HG03439 (cell line): ENCODE data around the gene SSNA1.

ENCODE experiments used
- ATAC-seq: cut with Tn5 transposase; IDR thresholded peaks from one replicate; pipeline ENCODE4 v1.9.1; 2021; ENCODE audit warnings: mild to moderate bottlenecking, moderate library complexity; ENCODE audit not compliant: unreplicated experiment

The SSNA1 gene

DNA sequence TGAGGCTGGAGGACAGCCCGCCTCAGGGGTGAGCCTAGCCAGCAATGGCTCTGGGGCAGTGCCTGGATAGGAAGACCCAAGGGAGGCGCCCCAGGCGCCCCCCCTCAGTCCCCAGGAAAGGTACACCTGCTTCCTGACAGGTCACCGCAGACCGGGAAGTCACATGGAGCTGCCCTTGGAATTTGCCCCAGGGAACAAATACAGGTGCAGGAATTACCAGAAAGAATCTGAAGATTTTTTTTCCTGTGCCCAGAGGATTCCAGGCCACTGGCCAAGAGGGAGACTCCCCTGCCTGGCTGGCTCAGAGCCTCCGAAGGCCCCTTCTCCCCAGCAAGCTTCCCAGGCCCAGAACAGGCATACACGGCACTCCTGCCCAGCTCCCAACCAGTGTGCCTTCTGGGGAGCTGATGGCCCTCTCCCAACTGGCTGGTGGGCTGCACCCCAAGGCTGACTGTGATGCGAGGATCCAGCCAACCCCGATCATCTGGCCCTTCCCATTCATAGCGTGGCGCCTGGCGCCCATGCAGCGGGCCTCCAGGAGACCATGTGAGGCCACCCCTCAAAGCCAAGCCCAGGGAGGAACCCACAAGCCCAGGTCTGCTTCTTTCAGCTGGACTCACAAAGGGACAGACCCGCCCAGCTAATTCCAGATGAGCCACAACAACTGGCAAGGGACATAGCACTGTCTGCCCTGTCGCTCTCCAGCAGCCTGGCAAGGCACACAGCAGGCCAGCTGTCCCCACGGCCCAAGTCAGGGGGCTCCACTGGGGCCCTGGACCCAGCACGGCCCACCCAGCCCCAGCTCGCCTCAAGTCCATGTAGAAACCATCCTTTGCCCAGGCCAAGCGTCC, 9.8 kb downstream of the SSNA1 start:
- ATAC-seq = no peak

DNA sequence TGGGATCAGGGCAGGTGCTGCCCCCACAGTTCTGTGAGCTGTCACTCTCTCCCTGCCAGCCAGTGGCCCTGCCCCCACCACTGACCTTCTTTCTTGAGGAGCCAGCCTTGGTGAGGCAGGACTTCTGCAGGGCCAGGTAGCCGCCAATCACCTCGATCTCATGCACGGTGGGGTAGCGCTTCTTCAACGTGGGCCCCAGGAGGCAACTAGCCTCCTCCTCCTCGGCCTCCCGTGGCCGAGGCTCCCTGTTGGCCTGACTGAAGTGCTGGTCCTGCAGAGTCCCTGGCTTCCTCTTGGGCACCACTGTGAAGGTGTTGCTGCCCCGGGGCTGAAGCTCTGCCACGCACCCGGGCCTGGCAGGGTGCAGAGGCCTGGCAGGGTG, 10.4 kb downstream of the SSNA1 start:
- ATAC-seq = no peak

DNA sequence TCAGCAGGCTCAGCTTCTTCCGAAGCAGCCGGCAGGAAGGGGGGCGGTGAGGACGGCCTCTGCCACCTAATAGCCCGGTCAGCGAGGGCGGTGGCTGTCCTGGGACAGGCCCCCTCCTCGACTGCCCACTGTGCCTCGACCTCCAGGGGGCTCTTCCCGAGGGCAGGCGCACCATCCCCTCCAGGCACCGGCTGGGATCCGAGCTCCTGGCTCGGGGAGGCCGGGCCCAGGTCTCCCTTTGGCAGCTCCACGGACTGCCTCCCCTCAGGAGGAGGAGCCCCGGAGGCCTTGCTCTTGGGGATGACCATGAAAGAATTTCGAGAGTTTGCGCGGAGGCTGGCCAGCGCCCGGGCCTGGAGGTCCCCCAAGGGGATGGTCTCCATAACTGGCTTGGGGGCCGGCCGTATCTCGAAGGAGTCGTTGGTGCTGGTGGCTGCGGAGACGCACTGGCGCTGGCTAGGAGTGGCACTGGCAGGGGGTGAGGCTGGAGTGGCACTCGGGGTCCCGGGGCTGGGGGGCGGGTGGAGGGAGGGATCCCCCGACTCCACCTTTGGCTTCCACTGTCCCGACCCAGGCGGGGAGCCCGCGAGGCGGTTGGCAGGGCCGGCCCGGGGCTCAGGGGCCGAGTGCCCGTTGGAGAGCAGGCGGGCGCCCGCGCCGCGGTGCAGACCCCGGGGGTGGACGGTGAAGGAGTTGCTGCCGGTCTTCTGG, 11.1 kb downstream of the SSNA1 start:
- ATAC-seq = no peak

DNA sequence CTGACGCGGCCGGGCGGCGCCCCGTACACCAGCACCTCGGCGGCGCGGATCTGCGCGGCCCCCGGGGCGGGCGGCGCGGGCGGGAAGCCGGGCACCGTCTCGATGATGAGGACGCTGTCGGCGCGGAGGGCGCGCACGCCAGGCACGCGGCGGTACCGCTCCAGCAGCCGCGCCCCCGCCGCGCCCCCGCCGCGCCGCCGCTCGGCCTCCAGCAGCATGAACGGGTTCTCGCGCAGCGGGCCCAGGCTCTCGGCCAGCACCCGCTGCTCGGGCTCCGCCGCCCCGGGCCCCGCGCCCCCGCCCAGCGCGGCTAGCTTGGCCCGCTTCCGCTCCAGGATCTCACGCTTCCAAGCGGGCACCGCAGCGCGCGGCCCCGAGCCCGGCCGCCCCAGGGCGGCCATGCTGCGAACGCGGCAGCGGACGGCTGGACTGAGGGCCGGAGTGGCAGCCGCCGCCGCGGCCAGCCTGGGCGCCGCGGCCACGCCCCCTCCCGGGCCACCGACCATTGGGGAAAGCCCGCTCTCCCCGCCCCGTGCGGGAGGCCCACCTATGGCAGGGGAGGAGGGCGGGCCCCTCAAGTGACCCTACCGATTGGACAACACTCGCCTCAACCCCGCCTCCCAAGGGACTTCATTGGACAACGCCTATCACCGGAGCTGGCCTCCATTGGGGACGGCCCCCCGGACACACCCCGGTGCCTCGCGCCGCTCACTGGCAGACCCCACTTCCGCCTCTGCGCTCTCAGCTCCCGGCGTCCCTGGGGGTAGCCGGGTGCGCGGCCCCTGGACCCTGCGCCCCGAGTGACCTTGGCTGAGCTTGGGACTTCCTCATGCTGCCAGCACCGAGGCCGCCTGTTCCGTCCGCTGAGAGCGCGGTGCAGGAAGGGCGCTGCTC, 12.1 kb downstream of the SSNA1 start, which contains the start of gene TPRN:
Gene TPRN, minus strand, starts transcription at position 431 of the 894 bp plus-strand sequence. Its CDS starts 30 bp downstream, at position 401.
- ATAC-seq = peak; percentile 85

DNA sequence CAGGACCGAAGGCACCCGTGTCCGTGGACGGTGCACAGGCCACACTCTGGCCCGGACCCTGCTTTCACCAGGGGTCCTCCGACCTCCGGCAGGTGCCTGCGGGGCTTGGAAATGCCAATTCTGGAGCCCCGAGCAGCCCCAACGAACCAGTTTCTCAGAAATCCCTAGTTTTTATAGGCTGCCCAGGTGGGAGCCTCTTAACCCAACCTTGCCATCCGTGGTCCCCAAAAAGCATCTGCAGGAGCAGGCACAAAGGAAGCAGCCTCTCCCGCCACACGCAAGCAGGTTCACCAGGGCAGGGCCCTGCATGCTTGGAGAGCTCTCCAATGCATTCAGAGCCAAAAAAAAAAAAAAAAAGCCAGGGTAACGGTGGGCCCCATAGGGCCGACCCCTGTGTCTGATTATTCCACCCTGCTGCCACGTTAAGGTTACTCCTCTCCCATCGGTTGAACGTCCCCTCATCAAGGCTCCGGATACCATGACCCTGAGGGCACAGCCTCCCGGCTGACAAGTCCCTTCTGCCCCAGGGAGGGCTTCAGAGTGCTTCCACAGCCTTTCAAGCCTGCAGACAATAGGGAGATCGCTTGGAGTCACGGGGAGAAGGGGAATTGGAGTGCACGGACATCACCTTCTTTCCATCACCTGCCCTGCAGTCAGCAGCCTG, 12.9 kb downstream of the SSNA1 start:
- ATAC-seq = no peak

DNA sequence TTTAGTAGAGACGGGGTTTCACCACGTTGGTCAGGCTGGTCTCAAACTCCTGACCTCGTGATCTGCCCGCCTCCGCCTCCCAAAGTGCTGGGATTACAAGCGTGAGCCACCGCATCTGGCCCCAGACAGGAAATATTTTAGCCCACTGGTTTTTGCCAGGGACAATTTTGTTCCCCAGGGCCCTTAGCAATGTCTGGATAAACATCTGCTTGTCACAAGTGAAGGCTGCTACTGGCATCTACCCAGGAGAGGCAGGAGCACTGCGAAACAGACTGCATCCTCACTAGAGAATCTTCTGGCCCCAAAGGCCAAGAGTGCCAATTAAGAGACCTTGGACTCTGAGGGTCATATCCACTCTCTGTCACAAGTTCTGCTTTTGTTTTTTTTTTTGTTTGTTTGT, 14.5 kb downstream of the SSNA1 start:
- no peak for ATAC-seq

DNA sequence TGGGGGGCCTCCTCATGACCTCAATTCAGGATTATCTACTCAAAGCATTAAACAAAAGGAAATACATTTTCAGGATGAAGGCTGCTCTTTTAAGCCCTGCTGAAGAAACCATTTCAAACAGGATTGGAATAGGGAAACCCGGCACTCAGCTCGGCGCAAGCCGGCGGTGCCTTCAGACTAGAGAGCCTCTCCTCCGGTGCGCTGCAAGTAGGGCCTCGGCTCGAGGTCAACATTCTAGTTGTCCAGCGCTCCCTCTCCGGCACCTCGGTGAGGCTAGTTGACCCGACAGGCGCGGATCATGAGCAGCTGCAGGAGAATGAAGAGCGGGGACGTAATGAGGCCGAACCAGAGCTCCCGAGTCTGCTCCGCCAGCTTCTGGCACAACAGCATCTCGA, 16.3 kb downstream of the SSNA1 start:
- ATAC-seq = no peak

DNA sequence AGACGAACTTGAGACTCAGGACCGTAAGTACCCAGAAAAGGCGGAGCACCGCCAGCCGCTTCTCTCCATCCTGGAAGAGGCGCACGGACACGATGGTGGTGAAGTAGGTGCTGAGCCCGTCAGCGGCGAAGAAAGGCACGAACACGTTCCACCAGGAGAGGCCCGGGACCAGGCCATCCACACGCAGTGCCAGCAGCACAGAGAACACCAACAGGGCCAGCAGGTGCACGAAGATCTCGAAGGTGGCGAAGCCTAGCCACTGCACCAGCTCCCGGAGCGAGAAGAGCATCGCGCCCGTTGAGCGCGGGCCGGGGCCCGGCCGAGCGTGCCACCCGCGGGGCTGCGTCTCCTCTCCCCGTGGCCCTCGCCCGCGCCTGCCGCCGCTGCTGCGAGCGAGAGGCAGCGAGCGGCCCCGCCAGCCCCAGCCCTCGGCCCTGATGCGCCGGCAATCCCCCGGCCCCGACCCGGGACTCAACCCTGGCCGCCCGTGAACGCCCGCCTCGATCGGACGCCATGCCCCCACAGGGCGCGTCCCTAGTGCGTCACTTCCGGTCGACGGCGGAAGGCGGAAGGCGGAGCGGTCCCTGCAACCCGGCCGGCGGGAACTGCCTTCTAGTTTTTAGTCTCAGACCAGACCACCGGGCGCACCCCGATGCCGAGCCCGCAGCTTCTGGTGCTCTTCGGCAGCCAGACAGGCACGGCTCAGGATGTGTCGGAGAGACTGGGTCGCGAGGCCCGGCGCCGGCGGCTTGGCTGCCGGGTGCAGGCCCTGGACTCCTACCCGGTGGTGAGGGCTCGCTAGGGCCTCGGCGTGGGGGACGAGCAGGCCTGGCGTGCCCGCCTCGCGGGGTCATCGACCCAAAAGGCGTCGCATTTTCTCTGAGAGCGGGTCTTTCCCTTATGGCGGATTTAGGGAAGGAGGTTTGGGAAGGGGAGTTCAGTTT, 16.9 kb downstream of the SSNA1 start, which contains the start of the genes NDOR1 and TMEM203:
Gene NDOR1, plus strand, starts transcription at position 575 of the 944 bp plus-strand sequence. Its CDS starts 78 bp downstream, at position 653.
Gene TMEM203, minus strand, starts transcription at position 523 of the 944 bp plus-strand sequence. Its CDS starts 234 bp downstream, at position 289.
- peak; percentile 43 for ATAC-seq

DNA sequence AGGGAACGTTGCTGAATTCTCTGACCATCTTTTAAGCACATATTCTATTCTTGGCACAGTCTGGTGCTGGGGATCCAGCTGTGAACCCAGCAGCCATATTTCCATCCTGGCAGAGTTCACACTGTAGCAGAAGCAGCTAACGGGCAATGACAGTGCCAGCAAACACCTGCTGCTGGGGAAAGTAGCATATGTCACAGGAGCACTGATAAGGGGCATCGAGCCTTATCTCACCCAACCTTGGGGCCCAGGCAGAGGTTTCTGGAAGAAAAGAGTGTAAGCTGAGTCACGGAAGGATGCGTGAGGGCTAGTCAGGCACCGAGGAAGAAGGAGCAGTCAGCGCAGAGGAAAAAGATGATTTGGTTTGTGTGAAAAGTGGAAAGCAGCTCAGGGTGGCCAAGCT, 18.1 kb downstream of the SSNA1 start:
- no peak for ATAC-seq

DNA sequence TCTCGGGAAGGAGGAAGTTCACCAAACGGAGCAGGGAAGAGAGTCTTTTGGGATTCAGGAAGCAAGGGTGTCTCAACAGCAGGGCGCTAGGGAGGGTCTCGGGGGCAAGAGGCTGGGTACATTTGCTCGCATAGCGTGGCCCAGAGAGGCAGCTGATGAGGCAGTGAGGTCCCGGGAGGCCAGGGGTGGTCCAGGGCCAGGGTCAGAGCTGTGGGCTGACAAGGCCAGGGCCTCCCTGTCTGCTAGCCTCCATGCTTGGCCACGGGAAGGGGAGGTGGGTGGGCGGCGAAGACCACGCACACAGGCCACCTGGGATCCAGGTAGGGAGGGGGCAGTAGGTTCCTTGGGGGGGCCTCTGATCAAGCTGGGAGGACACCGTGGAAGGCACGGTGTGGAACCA, 23.1 kb downstream of the SSNA1 start:
- no peak for ATAC-seq

DNA sequence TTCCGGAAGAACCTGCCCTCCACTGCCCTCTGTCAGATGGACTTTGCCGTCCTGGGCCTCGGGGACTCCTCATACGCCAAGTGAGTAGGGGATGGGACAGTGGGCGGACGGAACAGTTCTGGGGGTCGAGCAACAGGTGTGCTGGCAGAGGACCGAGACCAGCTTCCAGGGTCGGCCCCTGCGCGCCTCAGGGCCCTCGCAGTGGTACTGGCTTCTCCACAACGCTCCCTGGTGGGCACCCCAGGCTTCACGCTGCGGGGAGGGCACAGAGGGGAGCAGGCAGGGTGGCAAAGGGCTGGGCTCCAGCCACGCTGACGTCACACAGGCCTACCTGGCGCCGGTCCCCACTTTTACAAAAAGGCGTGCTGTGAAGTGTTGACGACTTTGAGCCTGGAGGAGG, 24.0 kb downstream of the SSNA1 start:
- no peak for ATAC-seq

DNA sequence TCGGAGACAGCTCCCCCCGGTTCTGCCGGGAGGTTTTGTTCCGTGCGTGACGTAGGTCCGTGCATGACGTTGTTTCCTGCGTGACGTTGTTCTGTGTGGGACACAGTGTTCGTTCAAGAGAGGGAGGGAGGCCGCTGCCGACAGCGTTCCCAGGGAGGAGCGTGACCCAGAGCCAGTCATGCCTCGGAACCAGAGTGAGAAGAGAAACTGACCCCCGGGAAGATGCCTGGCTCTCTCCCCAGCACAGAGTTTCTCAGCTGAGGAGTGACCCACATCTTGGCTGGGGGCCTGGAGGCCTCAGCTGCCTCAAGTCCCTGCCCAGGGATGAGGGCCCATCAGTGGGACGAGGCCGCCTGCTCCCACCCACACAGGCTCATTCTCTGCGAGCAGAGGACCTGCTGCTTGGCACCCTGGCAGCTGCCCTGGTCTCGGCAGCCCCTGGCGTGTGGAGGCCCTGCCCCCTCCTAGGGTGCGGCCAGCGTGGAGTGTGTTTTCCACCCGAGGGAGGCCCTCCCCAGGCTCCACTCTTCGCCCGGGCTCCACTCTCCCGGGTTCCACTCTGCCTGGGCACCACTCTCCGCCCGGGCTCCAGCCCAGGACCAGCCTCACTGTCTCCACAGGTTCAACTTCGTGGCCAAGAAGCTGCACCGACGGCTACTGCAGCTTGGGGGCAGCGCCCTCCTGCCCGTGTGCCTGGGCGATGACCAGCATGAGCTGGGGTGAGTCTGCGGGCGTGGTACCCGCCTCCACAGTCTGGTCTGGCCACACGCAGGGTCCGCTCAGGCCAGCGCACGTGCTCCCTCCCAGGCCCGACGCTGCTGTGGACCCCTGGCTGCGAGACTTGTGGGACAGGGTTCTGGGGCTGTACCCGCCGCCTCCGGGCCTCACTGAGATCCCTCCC, 24.9 kb downstream of the SSNA1 start:
- ATAC-seq = no peak

DNA sequence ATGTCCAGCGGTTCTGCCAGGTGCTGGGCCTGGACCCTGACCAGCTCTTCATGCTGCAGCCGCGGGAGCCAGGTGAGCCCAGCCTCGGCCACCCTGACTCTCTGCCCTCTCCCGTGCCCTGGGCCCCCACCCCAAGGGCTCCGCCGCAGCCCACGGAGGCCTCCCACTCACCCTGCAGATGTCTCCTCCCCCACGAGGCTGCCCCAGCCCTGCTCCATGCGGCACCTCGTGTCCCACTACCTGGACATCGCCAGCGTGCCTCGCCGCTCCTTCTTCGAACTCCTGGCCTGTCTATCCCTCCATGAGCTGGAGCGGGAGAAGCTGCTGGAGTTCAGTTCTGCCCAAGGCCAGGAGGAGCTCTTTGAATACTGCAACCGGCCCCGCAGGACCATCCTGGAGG, 26.1 kb downstream of the SSNA1 start:
- ATAC-seq = no peak

DNA sequence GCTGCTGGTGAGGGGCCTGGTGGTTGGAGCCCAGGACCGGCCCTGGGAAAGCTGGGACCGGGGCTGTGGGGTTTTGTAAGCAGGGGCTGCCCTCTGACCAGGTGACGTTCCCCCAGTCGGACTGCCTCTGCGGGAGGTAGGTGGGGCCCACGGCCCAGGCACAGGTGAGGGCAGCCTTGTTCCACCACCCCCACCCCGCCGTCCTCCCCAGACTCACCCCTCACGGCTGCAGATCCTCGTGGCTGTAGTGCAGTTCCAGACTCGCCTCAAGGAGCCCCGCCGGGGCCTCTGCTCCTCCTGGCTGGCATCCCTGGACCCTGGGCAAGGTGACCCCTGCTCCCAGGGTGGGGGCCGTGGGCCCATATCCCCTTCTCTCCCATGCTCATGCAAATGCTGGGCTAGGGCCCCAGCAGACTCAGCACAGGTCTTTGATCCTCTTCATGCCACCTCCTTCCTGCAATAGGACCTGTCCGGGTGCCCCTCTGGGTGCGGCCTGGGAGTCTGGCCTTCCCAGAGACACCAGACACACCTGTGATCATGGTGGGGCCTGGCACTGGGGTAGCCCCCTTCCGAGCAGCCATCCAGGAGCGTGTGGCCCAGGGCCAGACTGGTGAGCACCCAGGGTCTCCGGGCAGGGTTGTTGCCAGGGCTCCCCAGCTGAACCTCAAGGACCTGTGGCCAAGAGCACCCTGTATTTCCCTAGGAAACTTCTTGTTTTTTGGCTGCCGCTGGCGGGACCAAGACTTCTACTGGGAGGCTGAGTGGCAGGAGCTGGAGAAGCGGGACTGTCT, 26.9 kb downstream of the SSNA1 start:
- ATAC-seq = no peak

DNA sequence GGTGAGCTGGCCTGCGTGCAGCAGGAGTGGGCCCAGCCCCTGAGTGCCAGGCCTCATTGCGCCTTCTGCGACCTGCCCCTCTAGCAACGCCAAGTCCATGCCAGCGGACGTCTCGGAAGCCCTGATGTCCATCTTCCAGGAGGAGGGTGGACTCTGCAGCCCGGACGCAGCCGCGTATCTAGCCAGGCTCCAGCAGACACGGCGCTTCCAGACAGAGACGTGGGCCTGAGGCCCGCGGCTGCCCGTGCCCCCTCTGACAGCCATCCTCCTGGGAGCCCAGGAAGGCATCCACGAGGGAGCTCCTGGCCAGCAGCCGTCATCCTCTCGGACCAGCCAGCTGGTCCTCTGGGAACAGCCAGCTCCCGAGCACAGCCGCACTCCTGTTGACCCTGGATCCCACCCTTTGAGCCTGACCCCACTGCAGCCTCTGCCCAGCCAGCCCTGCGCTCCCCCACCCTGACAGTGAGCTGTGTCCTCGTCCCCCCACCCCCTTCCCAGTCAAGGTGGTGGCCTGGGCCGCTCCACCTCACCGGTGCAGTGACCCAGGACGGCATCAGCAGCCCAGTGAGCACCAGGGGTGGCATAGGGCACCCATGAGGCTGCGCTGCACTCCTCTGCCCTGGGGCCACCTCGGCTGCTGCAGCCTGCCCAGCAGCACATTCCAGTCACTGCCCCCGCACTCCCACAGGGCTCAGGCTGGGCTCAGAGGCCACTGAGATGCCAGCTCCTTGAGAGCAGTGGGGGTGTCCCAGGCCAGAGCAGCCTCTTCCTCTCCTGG, 27.9 kb downstream of the SSNA1 start:
- no peak for ATAC-seq

DNA sequence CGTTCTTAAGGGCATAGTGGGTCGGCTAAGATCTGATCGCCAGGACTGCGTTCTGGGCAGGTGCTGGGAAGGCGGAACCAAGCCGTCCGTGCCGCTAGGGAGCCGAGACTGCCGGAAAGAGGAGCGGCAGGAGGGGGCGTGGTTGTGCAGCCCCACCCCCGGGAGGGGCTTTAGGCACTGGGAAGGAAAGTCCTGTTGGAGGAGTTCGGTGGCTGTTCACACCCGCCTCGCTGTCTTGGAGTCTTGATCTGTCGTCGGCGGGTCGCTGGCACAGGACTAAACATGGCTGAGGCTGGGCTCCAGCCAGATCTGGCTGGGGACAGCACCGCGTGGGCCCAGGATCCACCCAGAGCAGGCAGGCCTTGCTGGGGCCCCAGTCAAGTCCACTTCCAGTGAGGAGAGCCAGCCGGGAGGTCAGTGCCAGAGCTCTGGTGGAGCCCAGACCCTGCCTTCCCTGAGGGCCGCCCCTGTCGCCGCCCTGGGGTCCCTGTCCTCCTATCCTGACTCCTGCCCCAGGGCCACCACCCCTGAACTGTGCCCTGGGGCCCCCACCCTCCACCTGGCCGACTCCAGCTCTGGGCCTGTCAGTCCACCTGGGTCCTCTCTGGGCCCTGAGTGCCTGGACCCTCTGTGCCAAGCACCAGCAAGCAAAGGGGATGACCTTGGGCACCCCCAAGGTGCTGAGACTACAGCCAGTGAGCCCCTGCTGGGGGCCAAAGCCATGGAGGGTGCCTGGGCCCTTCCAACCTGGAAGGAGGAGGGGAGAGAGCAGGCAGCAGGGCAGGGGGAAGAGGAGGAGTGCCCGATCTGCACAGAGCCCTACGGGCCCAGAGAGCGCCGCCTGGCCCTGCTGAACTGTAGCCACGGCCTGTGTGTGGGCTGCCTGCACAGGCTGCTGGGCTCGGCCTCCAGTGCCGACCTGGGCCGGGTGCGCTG, 29.1 kb downstream of the SSNA1 start:
- no peak for ATAC-seq
